Measurements from ENCODE around the gene WDTC1. TPM values are rescaled to one million over a fixed set of nuclear protein-coding genes. Genes with fewer than 3 reads are reported as not detected.

The WDTC1 gene
- total RNA-seq, 4 donors from 2014 or later: 39.9 to 79.8 (median 62.0) TPM

DNA sequence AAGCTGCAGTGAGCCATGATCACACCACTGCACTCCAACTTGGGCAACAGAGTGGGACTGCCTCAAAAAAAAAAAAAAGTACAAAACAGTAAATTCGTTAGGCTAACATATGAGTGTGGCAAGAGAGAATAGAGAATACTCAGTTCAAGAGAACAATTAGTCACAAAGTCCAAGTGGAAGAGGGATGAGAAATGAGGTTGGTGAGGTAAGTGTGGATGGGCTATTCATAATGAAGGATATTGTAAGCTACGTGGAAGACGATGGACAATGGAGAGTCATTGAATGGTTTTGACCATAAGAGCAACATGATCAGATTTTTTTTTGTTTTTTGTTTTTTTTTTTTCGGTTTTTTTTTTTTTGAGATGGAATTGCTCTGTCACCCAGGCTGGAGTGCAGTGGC is 34.8 kb downstream of the WDTC1 start:
- TF ChIP-seq, protein P1, sequence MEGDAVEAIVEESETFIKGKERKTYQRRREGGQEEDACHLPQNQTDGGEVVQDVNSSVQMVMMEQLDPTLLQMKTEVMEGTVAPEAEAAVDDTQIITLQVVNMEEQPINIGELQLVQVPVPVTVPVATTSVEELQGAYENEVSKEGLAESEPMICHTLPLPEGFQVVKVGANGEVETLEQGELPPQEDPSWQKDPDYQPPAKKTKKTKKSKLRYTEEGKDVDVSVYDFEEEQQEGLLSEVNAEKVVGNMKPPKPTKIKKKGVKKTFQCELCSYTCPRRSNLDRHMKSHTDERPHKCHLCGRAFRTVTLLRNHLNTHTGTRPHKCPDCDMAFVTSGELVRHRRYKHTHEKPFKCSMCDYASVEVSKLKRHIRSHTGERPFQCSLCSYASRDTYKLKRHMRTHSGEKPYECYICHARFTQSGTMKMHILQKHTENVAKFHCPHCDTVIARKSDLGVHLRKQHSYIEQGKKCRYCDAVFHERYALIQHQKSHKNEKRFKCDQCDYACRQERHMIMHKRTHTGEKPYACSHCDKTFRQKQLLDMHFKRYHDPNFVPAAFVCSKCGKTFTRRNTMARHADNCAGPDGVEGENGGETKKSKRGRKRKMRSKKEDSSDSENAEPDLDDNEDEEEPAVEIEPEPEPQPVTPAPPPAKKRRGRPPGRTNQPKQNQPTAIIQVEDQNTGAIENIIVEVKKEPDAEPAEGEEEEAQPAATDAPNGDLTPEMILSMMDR (IDR thresholded peaks at IDR 0.05): no peak
- TF ChIP-seq POLR2A (IDR thresholded peaks at IDR 0.05; ENCODE audit: low read depth) (no peak), EP300 (IDR thresholded peaks at IDR 0.05) (no peak), POLR2AphosphoS5 (IDR thresholded peaks at IDR 0.05) (no peak)
- Histone ChIP-seq H3K27me3 (no peaks in the 10 kb centered on the region), H3K4me3 (no peak overlapping the region), H3K9me3 (no peaks in the 10 kb centered on the region), H3K4me1 (no peaks in the 10 kb centered on the region), H3K36me3 (peaks cover 9 to 26% (median 21%) of the 10 kb centered on the region in 4 donors), H3K27ac (replicated peaks in 1 of 4) (no peak overlapping the region)
- intact Hi-C loops (cut with DNase I): no loop called here
- no peak for DNase-seq (ENCODE audit: extremely low spot score)
- WGBS: 90% methylated on average over 4 of the region's 4 CpGs

DNA sequence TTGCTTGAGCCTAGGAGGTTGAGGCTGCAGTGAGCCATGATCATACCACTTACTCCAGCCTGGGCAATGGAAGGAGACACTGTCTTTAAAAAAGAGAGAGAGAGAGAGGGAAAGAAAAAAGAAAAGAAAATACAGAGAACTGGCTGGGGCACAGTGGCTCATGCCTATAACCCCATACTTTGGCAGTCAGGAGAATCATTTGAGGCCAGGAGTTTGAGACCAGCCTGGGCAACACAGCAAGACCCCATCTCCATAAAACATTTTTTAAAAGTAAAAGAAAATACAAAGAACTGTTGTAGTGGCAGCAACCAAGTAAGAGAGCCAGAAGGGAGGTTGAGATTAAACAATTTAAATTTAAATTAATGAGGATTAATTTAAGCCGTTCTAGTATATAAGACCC is 39.8 kb downstream of the WDTC1 start:
- no peaks in the 10 kb centered on the region for H3K4me1 ChIP-seq
- intact Hi-C loops (cut with DNase I): no loop called here
- H3K36me3 ChIP-seq: peaks cover 0 to 12% (median 3%) of the 10 kb centered on the region in 4 donors
- TF ChIP-seq, protein P1 (IDR thresholded peaks at IDR 0.05): no peak
- TF ChIP-seq POLR2AphosphoS5 (IDR thresholded peaks at IDR 0.05): no peak
- TF ChIP-seq POLR2A (IDR thresholded peaks at IDR 0.05; ENCODE audit: low read depth): no peak
- TF ChIP-seq EP300 (IDR thresholded peaks at IDR 0.05): no peak
- H3K4me3 ChIP-seq: no peak overlapping the region
- no peaks in the 10 kb centered on the region for H3K9me3 ChIP-seq
- H3K27ac ChIP-seq (replicated peaks in 1 of 4): no peak overlapping the region
- H3K27me3 ChIP-seq: no peaks in the 10 kb centered on the region
- no peak for DNase-seq (ENCODE audit: extremely low spot score)
- WGBS: 87% methylated on average over 1 of the region's 1 CpG

DNA sequence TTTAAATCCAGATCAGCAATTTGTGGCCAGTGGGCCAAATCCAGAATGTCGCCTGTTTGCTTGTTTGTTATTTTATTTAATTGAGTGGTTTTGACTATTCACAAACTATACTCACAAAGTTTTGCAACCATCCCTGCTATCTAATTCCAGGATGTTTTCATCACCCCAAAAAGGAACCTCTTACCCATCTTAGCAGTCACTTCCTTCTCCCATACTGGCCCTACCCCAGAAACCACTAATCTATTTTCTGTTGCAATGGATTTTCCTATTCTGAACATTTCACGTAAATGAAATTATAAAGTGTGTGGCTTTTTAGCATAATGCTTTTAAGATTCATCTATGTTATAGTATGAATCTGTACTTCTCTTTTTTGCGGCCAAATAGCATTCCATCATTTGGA is 41.3 kb downstream of the WDTC1 start:
- H3K27ac ChIP-seq (replicated peaks in 1 of 4): no peak overlapping the region
- no peaks in the 10 kb centered on the region for H3K27me3 ChIP-seq
- DNase-seq (ENCODE audit: extremely low spot score): no peak
- intact Hi-C loops (cut with DNase I): no loop called here
- TF ChIP-seq, protein P1 (IDR thresholded peaks at IDR 0.05): no peak
- TF ChIP-seq POLR2AphosphoS5 (IDR thresholded peaks at IDR 0.05) (no peak), POLR2A (IDR thresholded peaks at IDR 0.05; ENCODE audit: low read depth) (no peak), EP300 (IDR thresholded peaks at IDR 0.05) (no peak)
- H3K36me3 ChIP-seq: peaks cover 0 to 12% (median 3%) of the 10 kb centered on the region in 4 donors
- no peaks in the 10 kb centered on the region for H3K9me3 ChIP-seq
- no peak overlapping the region for H3K4me3 ChIP-seq
- no peaks in the 10 kb centered on the region for H3K4me1 ChIP-seq
- 55% methylated on average over 3 of the region's 3 CpGs for WGBS

DNA sequence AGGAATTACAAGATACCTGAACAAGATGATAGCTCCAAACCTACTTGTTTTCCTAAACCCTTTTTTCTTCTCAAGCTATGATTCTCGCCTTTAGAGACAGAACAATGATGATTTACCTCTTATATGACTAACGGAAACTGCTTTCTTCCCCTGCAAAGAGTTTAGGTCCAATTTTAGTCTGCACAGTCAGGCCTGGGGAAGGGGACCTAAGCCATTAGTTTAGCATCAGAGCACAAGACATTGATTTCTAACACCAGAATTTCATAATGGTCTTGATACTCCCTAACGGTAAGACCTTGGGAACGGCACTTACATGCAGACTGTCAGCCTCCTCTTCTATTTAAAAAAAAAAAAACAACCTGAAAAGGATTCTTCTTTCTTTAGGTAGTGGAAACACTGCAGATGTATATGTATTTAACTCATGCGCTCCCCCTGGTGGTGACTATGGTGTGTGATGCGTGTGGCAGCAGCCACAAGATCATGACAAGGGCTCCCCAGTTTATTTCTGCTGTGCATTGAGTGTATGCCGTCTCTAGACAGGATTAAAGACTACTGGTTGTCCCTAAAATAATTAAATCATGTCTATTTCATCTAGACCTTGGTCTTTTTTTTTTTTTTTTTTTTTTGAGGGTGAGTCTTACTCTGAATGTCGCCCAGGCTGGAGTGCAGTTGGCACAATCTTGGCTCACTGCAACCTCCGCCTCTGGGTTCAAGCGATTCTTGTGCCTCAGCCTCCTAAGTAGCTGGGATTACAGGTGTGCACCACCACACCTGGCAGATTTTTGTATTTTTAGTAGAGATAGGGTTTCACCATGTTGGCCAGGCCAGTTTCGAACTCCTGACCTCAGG is 50.2 kb downstream of the WDTC1 start:
- no peaks in the 10 kb centered on the region for H3K9me3 ChIP-seq
- no peak overlapping the region for H3K27ac ChIP-seq (replicated peaks in 1 of 4)
- no peak for TF ChIP-seq EP300 (IDR thresholded peaks at IDR 0.05)
- TF ChIP-seq, protein P1 (IDR thresholded peaks at IDR 0.05): peak; percentile 74 to 88 (median 82)
- TF ChIP-seq POLR2AphosphoS5 (IDR thresholded peaks at IDR 0.05): no peak
- no peak for TF ChIP-seq POLR2A (IDR thresholded peaks at IDR 0.05; ENCODE audit: low read depth)
- no peaks in the 10 kb centered on the region for H3K27me3 ChIP-seq
- 40% methylated on average over 11 of the region's 11 CpGs for WGBS
- DNase-seq (ENCODE audit: extremely low spot score): peak; percentile 96
- peaks cover 24 to 59% (median 41%) of the 10 kb centered on the region in 4 donors for H3K36me3 ChIP-seq
- intact Hi-C loops (cut with DNase I): loop anchor here (2.0 to 10.0 kb wide), 3 partner anchors 86 to 240 kb away; no protein-coding TSS in a partner anchor
- no peaks in the 10 kb centered on the region for H3K4me1 ChIP-seq
- H3K4me3 ChIP-seq: no peak overlapping the region

All from esophagus muscularis mucosa (tissue), 4 donors.